Kidney epithelial cell (primary cell): ENCODE data around the gene BBS2. TPM values are rescaled to one million over a fixed set of nuclear protein-coding genes. Genes with fewer than 3 reads are reported as not detected.

Source experiments
- DNase-seq: peaks from one replicate; pipeline ENCODE4 v3.0.0-alpha.2; 2010; ENCODE audit warnings: low read depth
- H3K27me3 ChIP-seq: 2 replicates; pipeline ENCODE4 v1.6.0; 2011; ENCODE audit warnings: low read length; ENCODE audit not compliant: control insufficient read depth, insufficient read depth
- H3K36me3 ChIP-seq: 2 replicates; pipeline ENCODE4 v1.5.1; 2011; ENCODE audit warnings: low read length; ENCODE audit not compliant: control insufficient read depth, insufficient read depth
- H3K4me3 ChIP-seq: 2 replicates; pipeline ENCODE4 v1.5.1; 2011; ENCODE audit warnings: low read depth, mild to moderate bottlenecking, control low read depth, low read length
- total RNA-seq: library from RNA; depleted of rRNA; stranded (reverse); fragments of >200 nt; gene quantifications from 2 replicates; pipeline ENCODE4 v1.2.3, GENCODE V29; 2015
- TF ChIP-seq, protein P1 (sequence below): IDR thresholded peaks from 2 replicates; pipeline ENCODE4 v1.5.1; 2011; ENCODE audit warnings: mild to moderate bottlenecking, moderate library complexity, low read length, control low read depth, inconsistent platforms; ENCODE audit not compliant: insufficient read depth, poor library complexity, severe bottlenecking

The BBS2 gene
- total RNA-seq, 1 donor from 2014 or later = 34.2 TPM

DNA sequence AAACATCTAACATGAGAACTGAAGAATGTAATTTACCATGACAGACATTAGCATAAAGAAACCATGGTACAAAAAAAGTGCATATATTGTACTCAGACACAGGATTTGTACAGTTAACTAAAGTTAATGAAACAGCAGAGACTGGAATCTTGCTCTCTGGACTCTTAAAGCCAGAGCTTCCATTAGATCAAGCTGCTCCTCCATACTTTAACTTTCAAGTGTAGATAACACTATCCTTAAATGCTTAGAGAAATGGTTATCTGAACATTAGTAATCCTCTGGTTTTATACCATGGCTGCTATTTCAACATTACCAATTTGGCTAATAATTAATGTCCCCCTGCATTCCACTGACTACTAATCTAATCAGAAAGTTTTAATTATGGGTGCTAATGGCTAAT, 71.8 kb downstream of the BBS2 start:
- DNase-seq = no peak
- H3K27me3 ChIP-seq = no peaks in the 10 kb centered on the region
- TF ChIP-seq, protein P1, sequence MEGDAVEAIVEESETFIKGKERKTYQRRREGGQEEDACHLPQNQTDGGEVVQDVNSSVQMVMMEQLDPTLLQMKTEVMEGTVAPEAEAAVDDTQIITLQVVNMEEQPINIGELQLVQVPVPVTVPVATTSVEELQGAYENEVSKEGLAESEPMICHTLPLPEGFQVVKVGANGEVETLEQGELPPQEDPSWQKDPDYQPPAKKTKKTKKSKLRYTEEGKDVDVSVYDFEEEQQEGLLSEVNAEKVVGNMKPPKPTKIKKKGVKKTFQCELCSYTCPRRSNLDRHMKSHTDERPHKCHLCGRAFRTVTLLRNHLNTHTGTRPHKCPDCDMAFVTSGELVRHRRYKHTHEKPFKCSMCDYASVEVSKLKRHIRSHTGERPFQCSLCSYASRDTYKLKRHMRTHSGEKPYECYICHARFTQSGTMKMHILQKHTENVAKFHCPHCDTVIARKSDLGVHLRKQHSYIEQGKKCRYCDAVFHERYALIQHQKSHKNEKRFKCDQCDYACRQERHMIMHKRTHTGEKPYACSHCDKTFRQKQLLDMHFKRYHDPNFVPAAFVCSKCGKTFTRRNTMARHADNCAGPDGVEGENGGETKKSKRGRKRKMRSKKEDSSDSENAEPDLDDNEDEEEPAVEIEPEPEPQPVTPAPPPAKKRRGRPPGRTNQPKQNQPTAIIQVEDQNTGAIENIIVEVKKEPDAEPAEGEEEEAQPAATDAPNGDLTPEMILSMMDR = no peak
- no peak overlapping the region for H3K4me3 ChIP-seq
- no peaks in the 10 kb centered on the region for H3K36me3 ChIP-seq

DNA sequence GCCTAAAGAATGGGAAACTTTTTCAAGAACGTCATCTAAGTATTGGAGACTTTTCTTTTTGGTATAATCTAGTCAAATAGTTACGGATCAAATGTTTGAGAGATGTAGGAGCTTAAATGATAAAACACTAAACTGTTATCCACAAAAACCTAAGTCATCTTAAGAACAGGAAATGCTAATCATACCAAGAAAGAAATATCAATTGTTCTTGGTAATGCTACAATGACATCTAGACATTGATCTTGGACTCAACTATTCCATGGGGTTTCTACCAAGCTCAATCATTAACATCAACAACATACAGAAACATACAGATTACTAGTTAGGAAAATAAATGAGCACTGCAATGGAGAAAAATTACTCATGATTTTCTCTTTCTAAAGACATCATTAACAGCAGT, 72.5 kb downstream of the BBS2 start:
- Histone ChIP-seq H3K27me3 (no peaks in the 10 kb centered on the region), H3K36me3 (no peaks in the 10 kb centered on the region), H3K4me3 (no peak overlapping the region)
- no peak for DNase-seq
- TF ChIP-seq, protein P1 = no peak

DNA sequence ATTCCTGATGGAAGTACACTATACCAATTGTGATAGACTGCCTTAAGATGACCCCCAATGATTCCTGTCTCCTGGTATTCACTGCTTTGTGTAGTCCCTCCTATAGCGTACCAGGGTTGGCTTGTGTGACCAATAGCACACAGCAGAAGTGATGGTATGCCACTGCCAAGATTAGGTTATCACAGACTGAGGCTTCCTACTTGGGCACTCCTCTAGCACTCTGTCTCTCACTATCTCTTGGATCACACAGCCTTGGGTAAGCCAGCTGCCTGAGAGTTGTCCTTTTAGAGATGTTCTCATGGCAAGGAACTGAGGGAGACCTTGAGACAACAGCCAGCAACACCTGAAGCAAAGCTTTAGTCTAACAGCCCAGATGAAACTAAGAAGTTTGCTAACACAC, 81.8 kb downstream of the BBS2 start:
- Histone ChIP-seq H3K36me3 (no peaks in the 10 kb centered on the region), H3K27me3 (no peaks in the 10 kb centered on the region), H3K4me3 (no peak overlapping the region)
- TF ChIP-seq, protein P1 = no peak
- DNase-seq = no peak

DNA sequence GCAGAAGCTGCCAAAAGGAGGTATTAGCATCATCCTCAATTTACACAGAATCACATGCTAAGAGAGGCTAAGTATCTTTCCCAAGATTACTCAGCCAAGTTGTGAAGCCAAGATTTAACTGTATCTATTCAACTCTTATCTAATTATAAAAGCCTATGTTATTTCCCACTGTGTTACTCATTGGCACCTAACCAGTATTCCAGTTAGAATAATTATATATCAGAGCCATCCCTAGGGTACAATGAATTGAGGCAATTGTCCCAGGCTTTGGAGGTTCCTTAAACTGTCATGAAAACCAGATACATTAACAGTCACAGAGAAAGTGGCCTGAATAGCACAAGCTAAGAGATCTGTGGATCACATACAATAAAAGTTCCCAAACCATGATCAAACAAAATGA, 83.6 kb downstream of the BBS2 start:
- DNase-seq = no peak

More for the DNA sequence above, 83.6 kb downstream of the BBS2 start:
- no peak overlapping the region for H3K4me3 ChIP-seq
- no peaks in the 10 kb centered on the region for H3K27me3 ChIP-seq
- H3K36me3 ChIP-seq = no peaks in the 10 kb centered on the region
- TF ChIP-seq, protein P1 = no peak

Other genes with a start within 250 kb of the BBS2 start
- gene AMFR, start 94.5 kb downstream of the BBS2 start, total RNA-seq = 131 and 133 TPM in 2 replicates
- gene NUDT21, start 68.7 kb downstream of the BBS2 start, total RNA-seq = 59.8 and 89.7 TPM in 2 replicates
- 41.3 and 75.8 TPM in 2 replicates for gene OGFOD1, start 68.5 kb downstream of the BBS2 start, total RNA-seq
- not detected in 2 replicates for gene MT4, start 45.0 kb upstream of the BBS2 start, total RNA-seq
- gene MT3, start 69.5 kb upstream of the BBS2 start, total RNA-seq = not detected in 2 replicates
- gene MT2A, start 88.6 kb upstream of the BBS2 start, total RNA-seq = 139 and 338 TPM in 2 replicates
- 75.8 and 110 TPM in 2 replicates for gene MT1E, start 105.8 kb upstream of the BBS2 start, total RNA-seq
- gene MT1M, start 112.6 kb upstream of the BBS2 start, total RNA-seq = 1.9 and 4.3 TPM in 2 replicates
- gene MT1A, start 118.6 kb upstream of the BBS2 start, total RNA-seq = not detected in 2 replicates
- gene MT1B, start 131.9 kb upstream of the BBS2 start, total RNA-seq = not detected in 2 replicates
- 7.9 and 9.4 TPM in 2 replicates for gene MT1F, start 137.9 kb upstream of the BBS2 start, total RNA-seq
- 0.75 and 14.8 TPM in 2 replicates for gene MT1G, start 148.0 kb upstream of the BBS2 start, total RNA-seq
- not detected in 2 replicates for gene MT1H, start 149.8 kb upstream of the BBS2 start, total RNA-seq
- gene MT1X, start 162.4 kb upstream of the BBS2 start, total RNA-seq = 18.1 and 19.6 TPM in 2 replicates
- 60.2 and 65.9 TPM in 2 replicates for gene NUP93, start 210.1 kb upstream of the BBS2 start, total RNA-seq